ENCODE results near the gene TMC7. TPM values are rescaled to one million over a fixed set of nuclear protein-coding genes. Genes with fewer than 3 reads are reported as not detected.

TMC7 gene
- total RNA-seq, 3 donors from 2014 or later: 0.64 to 1.3 (median 0.73) TPM

DNA sequence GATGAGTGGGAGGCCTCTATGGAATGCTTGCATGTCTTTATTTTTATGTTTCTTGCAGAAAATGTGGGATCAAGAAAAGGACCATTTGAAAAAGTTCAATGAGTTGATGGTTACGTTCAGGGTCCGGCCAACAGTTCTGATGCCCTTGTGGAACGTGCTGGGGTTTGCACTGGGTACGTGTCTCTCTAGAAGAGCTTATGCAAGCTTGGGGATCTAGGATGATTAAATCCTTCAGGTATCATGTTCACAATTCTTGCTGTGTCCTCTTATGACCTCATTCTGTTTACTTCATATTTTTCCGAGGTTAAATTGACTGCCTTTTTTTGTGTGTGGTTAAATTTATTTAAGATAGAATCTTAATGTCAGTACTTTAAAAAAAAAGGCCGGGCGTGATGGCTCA, 90.1 kb downstream of the TMC7 start:
- TF ChIP-seq POLR2AphosphoS5 (IDR thresholded peaks at IDR 0.05): no peak
- no peak overlapping the region for H3K27ac ChIP-seq
- H3K9me3 ChIP-seq: no peaks in the 10 kb centered on the region
- intact Hi-C loops (cut with DNase I; ENCODE audit: low total_unique reads): no loop called here
- no peaks in the 10 kb centered on the region for H3K27me3 ChIP-seq
- H3K4me1 ChIP-seq: no peaks in the 10 kb centered on the region
- no peaks in the 10 kb centered on the region for H3K36me3 ChIP-seq
- DNase-seq (ENCODE audit: low spot score in 2 of 2): no peak
- H3K4me3 ChIP-seq: no peak overlapping the region

DNA sequence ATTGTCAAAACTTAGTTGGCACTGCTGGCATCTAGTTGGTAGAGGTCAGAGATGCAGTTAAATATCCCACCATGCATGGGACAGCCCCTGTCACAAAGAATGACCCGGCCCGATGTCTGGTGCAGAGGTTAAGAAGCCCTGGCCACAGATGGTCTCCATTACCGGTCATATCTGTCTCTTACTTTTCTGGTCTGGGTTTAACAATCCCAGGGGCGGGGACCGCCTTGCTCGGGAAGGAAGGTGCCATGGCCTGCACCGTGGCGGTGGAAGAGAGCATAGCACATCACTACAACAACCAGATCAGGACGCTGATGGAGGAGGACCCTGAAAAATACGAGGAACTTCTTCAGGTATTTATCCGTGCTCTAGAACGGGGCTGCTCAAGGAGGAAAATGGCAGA, 91.8 kb downstream of the TMC7 start:
- H3K36me3 ChIP-seq: no peaks in the 10 kb centered on the region
- intact Hi-C loops (cut with DNase I; ENCODE audit: low total_unique reads): no loop called here

DNA sequence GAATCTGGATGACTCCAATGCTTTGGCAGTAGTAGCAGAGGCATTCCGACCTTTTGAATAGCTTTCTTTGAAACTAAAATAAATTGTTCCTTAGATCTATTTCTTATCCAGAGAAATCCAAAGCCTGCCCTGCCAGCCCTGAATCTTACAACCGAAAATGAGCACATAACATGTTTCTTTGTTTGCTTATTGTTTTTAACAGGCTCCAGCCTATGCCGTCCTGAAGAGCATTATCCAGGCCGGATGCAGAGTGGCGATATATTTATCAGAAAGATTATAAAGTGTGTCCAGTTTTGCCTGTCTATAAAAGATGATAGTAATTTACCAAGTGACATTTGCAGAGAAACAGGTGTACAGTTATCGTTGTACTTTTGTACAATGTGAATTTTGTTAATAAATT, 94.1 kb downstream of the TMC7 start:
- Histone ChIP-seq H3K27me3 (no peaks in the 10 kb centered on the region), H3K36me3 (no peaks in the 10 kb centered on the region), H3K27ac (no peak overlapping the region), H3K4me3 (no peak overlapping the region), H3K4me1 (no peaks in the 10 kb centered on the region), H3K9me3 (no peaks in the 10 kb centered on the region)
- intact Hi-C loops (cut with DNase I; ENCODE audit: low total_unique reads): no loop called here
- no peak for DNase-seq (ENCODE audit: low spot score in 2 of 2)
- TF ChIP-seq, protein P1, sequence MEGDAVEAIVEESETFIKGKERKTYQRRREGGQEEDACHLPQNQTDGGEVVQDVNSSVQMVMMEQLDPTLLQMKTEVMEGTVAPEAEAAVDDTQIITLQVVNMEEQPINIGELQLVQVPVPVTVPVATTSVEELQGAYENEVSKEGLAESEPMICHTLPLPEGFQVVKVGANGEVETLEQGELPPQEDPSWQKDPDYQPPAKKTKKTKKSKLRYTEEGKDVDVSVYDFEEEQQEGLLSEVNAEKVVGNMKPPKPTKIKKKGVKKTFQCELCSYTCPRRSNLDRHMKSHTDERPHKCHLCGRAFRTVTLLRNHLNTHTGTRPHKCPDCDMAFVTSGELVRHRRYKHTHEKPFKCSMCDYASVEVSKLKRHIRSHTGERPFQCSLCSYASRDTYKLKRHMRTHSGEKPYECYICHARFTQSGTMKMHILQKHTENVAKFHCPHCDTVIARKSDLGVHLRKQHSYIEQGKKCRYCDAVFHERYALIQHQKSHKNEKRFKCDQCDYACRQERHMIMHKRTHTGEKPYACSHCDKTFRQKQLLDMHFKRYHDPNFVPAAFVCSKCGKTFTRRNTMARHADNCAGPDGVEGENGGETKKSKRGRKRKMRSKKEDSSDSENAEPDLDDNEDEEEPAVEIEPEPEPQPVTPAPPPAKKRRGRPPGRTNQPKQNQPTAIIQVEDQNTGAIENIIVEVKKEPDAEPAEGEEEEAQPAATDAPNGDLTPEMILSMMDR (IDR thresholded peaks at IDR 0.05): no peak
- TF ChIP-seq POLR2A (IDR thresholded peaks at IDR 0.05): no peak
- TF ChIP-seq POLR2AphosphoS5 (IDR thresholded peaks at IDR 0.05): no peak

More for the DNA sequence above, 91.8 kb downstream of the TMC7 start:
- TF ChIP-seq POLR2A (IDR thresholded peaks at IDR 0.05): no peak
- TF ChIP-seq POLR2AphosphoS5 (IDR thresholded peaks at IDR 0.05): no peak
- TF ChIP-seq, protein P1 (IDR thresholded peaks at IDR 0.05): no peak
- Histone ChIP-seq H3K27me3 (no peaks in the 10 kb centered on the region), H3K4me1 (no peaks in the 10 kb centered on the region), H3K27ac (no peak overlapping the region), H3K4me3 (no peak overlapping the region), H3K9me3 (no peaks in the 10 kb centered on the region)
- DNase-seq (ENCODE audit: low spot score in 2 of 2): no peak

DNA sequence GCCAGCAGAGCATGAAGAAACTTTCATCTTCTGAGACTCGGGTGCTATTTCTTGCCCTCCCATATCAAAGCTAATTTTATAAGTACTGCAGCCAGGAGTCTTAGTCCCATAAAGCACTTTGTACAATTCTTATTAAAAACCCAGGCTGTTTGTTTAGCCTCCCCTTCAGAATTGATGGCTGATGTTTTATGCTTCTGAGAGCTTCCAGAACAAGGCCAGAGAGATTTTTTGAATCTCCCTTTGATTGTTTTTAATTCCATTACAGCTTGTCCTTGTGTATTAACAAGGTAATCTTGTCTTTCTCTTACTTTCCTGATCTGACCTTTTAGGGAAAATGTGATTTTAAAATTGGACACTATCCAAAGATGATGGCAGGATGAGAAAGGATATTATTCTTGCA, 99.9 kb downstream of the TMC7 start:
- Histone ChIP-seq H3K9me3 (no peaks in the 10 kb centered on the region), H3K4me1 (no peaks in the 10 kb centered on the region), H3K27ac (no peak overlapping the region), H3K27me3 (no peaks in the 10 kb centered on the region), H3K36me3 (no peaks in the 10 kb centered on the region), H3K4me3 (no peak overlapping the region)
- TF ChIP-seq POLR2A (IDR thresholded peaks at IDR 0.05) (no peak), POLR2AphosphoS5 (IDR thresholded peaks at IDR 0.05) (no peak)
- TF ChIP-seq, protein P1 (IDR thresholded peaks at IDR 0.05): no peak
- intact Hi-C loops (cut with DNase I; ENCODE audit: low total_unique reads): loop anchor here (10.0 kb wide), 2 partner anchors 291 to 421 kb away; no protein-coding TSS in a partner anchor
- no peak for DNase-seq (ENCODE audit: low spot score in 2 of 2)

DNA sequence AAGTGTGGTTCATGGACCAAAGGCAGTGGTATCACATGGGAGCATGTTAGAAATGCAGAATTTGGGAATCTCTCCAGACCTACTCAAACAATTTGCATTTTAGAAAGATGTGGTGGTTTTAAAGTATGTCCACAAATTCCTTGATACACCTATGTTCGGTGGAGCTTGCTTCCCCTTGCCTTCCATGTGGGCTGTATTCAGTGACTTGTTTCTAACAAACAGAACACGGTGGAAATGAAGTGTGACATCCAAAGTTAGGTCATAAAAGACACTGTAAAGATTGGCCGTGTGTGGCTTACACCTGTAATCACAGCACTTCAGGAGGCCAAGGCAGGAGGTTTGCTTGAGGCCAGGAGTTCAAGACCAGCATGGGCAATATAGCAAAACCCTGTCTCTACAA, 100.4 kb downstream of the TMC7 start:
- no peak for DNase-seq (ENCODE audit: low spot score in 2 of 2)
- no peak for TF ChIP-seq POLR2A (IDR thresholded peaks at IDR 0.05)
- TF ChIP-seq, protein P1 (IDR thresholded peaks at IDR 0.05): no peak
- no peak for TF ChIP-seq POLR2AphosphoS5 (IDR thresholded peaks at IDR 0.05)
- H3K36me3 ChIP-seq: no peaks in the 10 kb centered on the region
- H3K27me3 ChIP-seq: no peaks in the 10 kb centered on the region
- H3K9me3 ChIP-seq: no peaks in the 10 kb centered on the region
- H3K27ac ChIP-seq: no peak overlapping the region
- no peaks in the 10 kb centered on the region for H3K4me1 ChIP-seq
- no peak overlapping the region for H3K4me3 ChIP-seq
- intact Hi-C loops (cut with DNase I; ENCODE audit: low total_unique reads): loop anchor here (10.0 kb wide), 2 partner anchors 291 to 421 kb away; no protein-coding TSS in a partner anchor

DNA sequence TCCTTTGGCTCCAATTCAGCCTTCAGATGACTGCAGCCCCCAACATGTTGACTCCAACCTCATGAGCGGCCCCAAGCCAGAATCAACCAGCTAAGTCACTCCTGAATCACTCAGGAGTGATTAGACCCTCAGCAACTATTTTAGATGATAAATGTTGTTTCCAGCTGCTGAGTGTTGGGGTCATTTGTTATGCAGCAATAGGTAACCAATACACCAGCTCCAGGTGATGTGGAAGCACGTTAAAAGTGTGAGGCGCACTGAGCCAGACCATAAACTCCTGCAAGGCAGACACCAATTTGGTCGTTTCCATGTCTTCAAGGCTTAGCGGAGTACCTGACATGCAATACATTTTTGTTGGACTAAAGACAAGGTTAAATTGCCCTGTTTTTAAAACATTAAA, 101.1 kb downstream of the TMC7 start:
- Histone ChIP-seq H3K27me3 (no peaks in the 10 kb centered on the region), H3K36me3 (no peaks in the 10 kb centered on the region), H3K27ac (no peak overlapping the region), H3K4me1 (no peaks in the 10 kb centered on the region), H3K4me3 (no peak overlapping the region), H3K9me3 (no peaks in the 10 kb centered on the region)
- DNase-seq (ENCODE audit: low spot score in 2 of 2): no peak
- TF ChIP-seq POLR2A (IDR thresholded peaks at IDR 0.05): no peak
- TF ChIP-seq, protein P1 (IDR thresholded peaks at IDR 0.05): no peak
- no peak for TF ChIP-seq POLR2AphosphoS5 (IDR thresholded peaks at IDR 0.05)
- intact Hi-C loops (cut with DNase I; ENCODE audit: low total_unique reads): loop anchor here (10.0 kb wide), 2 partner anchors 290 to 420 kb away; no protein-coding TSS in a partner anchor

All from breast epithelium (tissue), 4 donors.